Bone marrow (tissue), 2 donors: ENCODE measurements around the gene PGAP3.
A peak's percentile ranks its signal among the peaks of the same experiment; 100 is the strongest.

Experiments
- DNase-seq, 2 donors: peaks; one replicate each; lab custom pipeline; 2025; lab: John Stamatoyannopoulos, UW

Gene PGAP3

GRCh38 chr17:39636927-39637736 lies 50.7 kb downstream of the PGAP3 start, which contains the start of gene STARD3:
STARD3 (plus strand) TSS chr17:39637144; CDS start chr17:39653532, 16,388 bp downstream.
- DNase-seq, result peak; percentile 34 to 77

DNA sequence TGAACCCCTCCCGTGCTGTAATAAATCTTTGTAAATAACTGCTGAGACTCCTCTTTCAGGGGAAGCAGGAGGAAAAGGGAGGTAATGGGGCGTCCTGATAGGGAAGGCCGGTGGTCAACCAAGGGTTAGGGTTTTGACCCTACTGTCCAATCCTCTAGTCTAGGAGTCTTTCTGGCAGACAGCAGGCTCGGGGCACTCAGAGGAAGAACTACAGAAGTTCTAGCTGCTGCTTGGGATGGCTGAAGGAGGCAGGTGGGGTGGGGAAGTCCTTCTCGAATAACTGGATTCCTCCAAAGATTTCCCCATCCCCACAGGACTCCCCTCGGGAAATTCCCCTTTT lies 51.3 kb downstream of the PGAP3 start:
- DNase-seq, result no peak

DNA sequence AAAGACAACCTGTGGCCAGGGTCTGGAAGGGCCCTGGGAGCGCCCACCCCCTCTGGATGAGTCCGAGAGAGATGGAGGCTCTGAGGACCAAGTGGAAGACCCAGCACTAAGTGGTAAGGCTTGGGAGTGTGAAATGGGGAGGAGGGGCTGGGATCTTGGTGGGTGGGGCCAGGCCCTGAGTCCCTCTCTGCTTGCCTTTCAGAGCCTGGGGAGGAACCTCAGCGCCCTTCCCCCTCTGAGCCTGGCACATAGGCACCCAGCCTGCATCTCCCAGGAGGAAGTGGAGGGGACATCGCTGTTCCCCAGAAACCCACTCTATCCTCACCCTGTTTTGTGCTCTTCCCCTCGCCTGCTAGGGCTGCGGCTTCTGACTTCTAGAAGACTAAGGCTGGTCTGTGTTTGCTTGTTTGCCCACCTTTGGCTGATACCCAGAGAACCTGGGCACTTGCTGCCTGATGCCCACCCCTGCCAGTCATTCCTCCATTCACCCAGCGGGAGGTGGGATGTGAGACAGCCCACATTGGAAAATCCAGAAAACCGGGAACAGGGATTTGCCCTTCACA lies 52.2 kb downstream of the PGAP3 start:
- no peak for DNase-seq

DNA sequence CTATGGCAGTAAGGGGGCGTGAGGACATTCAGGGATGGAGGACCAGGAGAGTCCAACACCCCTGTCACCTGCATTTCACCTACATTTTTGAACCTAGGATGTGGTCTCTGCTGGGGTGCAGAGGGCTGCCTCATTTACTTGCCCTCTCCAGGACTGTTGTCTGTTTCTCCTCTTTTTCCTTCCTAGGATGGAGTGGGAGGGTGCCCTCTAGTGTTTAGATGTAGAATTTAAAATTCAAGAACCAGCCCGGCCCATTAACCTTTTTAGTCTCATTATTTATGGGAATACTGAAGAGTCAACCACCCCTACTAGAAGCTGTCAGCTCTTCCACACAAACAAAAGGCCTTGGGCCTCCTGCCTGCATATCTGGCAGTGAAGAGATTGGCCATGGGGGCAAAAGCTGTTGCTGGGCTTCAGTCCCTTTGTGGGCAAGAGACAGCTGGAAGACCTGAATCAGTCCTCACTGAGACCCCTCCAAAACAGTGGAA lies 53.4 kb downstream of the PGAP3 start:
- DNase-seq, result no peak

DNA sequence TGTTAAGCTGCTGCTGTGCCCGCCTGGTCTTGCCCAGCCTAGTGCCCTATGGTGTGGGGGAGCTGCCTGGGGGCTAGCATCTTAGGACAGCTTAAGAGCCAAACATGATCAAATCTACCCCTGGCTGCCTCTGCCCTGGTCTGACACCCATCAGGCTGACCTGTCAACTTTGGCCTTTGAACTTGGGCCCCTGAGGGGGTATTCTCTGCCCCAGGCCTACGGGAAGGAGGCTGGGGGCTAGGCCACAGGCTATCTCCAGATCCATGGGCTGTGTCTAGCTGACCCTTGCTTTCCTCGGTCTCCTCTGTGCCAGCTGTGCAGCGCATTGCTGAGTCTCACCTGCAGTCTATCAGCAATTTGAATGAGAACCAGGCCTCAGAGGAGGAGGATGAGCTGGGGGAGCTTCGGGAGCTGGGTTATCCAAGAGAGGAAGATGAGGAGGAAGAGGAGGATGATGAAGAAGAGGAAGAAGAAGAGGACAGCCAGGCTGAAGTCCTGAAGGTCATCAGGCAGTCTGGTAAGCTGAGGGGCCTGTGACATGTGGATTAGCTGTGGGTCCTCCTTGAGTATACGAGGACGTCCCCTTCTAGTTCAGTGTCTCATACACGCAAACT lies 54.2 kb downstream of the PGAP3 start:
- DNase-seq, result no peak

- DNase-seq, result no peak
Measured at GRCh38 chr17:39632153-39632941, 55.5 kb downstream of the PGAP3 start.

DNA sequence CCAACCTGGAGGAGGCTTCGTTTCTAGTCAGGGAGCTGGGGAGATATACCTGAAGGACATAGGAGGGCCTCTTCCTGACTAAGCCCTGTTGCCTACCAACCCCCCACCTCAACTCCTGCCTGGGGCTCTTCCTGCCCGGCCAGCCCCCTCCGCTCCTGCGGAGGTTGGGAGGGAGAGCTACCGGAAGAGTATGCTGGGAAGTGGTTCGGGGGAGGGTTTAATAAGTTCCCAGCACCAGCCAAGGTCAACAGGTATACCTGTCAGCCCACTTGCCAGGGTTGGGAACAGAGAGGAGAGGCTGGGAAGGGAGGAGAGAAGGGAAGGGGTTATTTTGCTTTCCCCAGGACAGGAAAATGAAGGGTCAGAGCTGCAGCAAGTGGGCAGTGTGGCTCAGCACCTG lies 56.5 kb downstream of the PGAP3 start:
- no peak for DNase-seq

DNA sequence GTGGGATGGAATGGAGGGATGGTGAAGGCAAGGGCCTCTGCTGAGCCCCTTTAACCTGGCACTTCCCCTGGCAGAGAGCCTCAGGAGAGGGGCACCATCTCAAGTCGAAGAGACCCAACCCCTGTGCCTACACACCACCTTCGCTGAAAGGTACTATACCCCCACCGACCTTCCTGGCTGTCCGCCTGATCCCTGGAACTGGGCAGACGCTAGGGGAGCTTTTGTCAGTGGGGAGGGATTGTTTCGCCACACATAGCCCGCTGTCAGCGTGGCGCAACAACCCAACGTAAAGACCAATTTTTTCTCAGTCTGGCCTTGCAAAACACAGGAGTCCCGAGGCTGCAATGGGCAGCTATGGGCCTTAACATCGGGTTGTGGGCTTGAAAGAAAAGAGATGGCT lies 58.0 kb downstream of the PGAP3 start:
- DNase-seq, result no peak

DNA sequence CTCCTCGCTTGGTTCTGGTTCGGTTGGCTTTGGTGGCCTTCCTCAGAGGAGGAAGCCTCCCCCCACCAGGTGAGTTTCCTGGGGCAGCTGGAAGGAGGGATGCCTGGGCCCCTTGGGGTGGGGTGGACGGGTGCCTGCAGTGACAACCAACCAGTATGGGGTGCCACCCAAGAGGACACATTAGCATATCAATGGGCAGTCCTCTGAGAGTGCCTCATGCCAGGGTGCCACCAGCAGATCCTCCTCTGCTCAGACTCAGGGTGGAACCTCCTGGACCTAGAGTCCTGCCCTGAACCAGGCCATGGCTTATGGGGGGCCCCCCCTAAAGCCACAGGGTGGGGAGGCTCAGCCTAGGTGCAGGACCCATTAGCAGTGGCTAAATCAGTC lies 58.4 kb downstream of the PGAP3 start:
- DNase-seq, result no peak

- DNase-seq, result no peak
Measured at GRCh38 chr17:39628655-39629493, 59.0 kb downstream of the PGAP3 start.

DNA sequence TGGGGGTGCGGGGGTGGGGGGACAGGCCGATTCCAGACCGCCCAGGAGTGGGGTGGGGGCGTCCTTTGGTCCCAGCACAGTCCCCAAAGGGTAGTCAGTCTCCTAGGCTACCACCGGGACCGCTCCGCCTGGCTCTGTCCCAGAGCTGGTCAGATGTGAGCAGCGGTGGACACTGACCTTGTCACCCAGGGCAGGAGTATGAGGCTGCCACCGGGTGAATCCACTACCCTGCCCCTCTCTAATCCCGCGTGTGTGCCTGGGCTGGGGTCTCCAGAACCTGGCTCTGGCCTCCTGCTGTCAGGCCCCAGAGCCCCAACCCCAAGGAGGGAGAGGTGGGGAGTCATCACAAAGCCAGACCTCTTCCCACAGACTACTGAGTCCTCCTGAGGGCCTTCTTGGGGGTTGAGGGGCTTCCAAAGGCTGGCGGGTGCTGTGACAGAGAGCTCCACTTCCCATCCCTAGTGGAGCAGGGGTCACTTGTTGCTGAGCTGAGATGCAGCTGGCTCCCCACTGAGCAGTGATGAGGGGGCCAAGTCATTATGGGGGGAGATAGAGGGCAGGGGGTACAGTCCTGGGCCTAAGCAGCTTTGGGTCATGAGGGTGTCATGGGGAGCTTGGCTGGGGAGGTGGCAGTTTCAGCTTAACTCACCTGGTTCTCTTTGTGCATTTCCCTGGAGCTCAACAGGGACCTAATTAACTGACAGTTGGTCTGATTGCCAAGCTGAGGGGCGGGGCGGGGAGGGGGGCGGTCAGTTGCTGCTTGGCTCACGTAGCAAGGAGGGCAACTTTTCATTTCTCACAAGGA lies 59.9 kb downstream of the PGAP3 start:
- DNase-seq, result no peak

DNA sequence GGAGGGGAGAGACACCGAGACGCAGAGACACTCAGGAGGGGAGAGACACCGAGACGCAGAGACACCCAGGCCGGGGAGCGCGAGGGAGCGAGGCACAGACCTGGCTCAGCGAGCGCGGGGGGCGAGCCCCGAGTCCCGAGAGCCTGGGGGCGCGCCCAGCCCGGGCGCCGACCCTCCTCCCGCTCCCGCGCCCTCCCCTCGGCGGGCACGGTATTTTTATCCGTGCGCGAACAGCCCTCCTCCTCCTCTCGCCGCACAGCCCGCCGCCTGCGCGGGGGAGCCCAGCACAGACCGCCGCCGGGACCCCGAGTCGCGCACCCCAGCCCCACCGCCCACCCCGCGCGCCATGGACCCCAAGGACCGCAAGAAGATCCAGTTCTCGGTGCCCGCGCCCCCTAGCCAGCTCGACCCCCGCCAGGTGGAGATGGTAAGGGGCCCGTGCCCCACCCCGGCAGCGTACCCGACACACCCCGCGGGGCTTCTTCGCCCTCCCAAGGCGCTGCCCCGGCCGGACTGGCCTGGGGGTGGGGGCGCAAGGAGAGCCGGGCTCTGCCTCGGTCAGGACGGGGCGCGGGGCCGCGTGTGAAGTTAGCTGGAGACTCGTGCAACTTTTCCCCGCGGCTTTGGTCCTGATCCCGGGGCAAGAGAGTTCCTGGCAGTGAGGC lies 60.7 kb downstream of the PGAP3 start:
- DNase-seq, result no peak

GRCh38 chr17:39626171-39627046 lies 61.4 kb downstream of the PGAP3 start, which contains the start of gene PPP1R1B:
PPP1R1B (plus strand) TSS chr17:39626952; CDS start chr17:39627393, 441 bp downstream.
- no peak for DNase-seq

DNA sequence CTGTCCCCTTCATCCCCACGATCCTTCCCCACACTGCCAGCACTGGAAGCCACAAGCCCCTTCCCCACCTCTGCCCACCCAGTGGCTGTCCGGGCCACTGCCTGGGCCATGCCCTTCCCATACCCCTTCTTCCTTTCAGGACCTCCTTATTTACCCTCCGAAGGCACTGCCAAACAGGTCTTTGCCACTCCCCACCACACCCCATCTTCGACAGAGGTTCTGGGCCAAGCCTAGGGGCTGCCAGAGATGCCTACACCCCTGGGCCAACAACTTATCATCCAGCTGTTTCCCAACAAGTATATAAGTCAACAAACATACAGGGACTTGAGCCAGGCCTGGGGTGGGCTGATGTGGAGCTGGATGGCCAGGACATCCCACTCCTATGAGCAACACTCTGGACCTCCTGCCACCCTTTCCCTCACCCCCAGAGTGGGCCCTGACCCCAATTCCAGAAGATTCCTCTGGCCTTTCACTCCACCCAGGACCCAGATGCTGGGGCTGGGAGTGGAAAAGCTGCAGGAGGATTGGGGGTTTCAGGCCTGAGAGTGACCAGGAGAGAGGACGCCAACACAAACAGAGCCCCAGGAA lies 62.6 kb downstream of the PGAP3 start:
- DNase-seq, result no peak

GRCh38 chr17:39624313-39624712 lies 63.5 kb downstream of the PGAP3 start:
- no peak for DNase-seq

DNA sequence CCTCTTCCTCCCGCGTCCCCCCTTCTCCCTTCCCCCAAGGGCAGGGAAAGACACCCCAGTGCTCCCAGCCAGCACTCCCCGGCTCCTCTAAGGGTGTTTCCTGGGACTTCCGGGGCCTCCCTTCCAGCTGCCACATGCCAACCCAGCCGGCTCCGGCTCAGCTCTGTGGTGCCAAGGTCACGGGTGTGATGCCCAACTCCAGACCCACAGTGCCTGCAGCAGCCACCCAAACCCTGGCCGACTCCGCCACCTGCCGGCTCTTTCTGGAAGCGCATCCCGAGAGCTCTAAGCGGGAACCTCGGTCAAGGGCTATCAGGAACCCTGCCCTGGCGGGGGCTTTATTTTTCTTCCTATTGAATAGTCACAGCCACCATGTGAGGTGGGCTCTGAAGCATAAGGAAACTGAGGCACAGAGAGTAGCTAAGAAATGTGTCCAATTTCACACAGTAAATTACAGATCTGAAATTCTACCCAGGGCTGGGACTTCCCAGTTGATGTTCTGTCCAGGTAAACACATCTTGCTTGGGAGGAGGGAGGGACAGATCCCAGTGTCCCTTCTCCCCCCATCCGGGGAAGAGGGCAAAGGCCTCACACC lies 64.4 kb downstream of the PGAP3 start:
- DNase-seq, result peak; percentile 61 to 64

GRCh38 chr17:39622380-39623006 lies 65.4 kb downstream of the PGAP3 start:
- DNase-seq, result no peak
